GM12891 (cell line): ENCODE results near the gene DHX36.

ENCODE experiments used
- DNase-seq: peaks from one replicate; pipeline ENCODE4 v3.0.0; 2011; ENCODE audit warnings: low spot score; ENCODE audit not compliant: insufficient read length
- FAIRE-seq: peaks from 2 replicates; lab custom pipeline; 2011; peaks lifted over from hg19 to GRCh38; lab: Jason Lieb, UNC
- PAX5 ChIP-seq: IDR thresholded peaks from 2 replicates; pipeline ENCODE4 v1.6.1; 2011; ENCODE audit warnings: low read length, moderate library complexity, mild to moderate bottlenecking; ENCODE audit not compliant: insufficient read depth, severe bottlenecking
- POLR2A ChIP-seq: IDR thresholded peaks from 2 replicates; pipeline ENCODE4 v1.6.1; 2011; ENCODE audit warnings: low read depth, low read length, control low read depth
- POLR2AphosphoS5 ChIP-seq: IDR thresholded peaks from 2 replicates; pipeline ENCODE4 v1.6.1; 2011; ENCODE audit warnings: low read depth, low read length, control low read depth
- POU2F2 ChIP-seq: IDR thresholded peaks from 2 replicates; pipeline ENCODE4 v1.6.1; 2011; ENCODE audit warnings: low read depth, mild to moderate bottlenecking, control low read depth, low read length, moderate library complexity
- SPI1 ChIP-seq: IDR thresholded peaks from 2 replicates; pipeline ENCODE4 v1.6.1; 2011; ENCODE audit warnings: low read depth, low read length, control low read depth
- TAF1 ChIP-seq: IDR thresholded peaks from 2 replicates; pipeline ENCODE4 v1.6.1; 2011; ENCODE audit warnings: low read depth, low read length, control low read depth

The DHX36 gene

GRCh38 chr3:154338008-154338407 lies 13.7 kb upstream of the DHX36 start:
- DNase-seq (no peak), FAIRE-seq (no peak)
- TF ChIP-seq SPI1 (no peak), POU2F2 (no peak), POLR2AphosphoS5 (no peak)

GRCh38 chr3:154334973-154335420 lies 10.7 kb upstream of the DHX36 start:
- TF ChIP-seq POLR2AphosphoS5: no peak
- no peak for TF ChIP-seq POLR2A
- no peak for TF ChIP-seq SPI1
- no peak for TF ChIP-seq POU2F2
- TF ChIP-seq TAF1: no peak
- TF ChIP-seq PAX5: no peak
- FAIRE-seq: no peak
- no peak for DNase-seq

- DNase-seq (no peak), FAIRE-seq (no peak)
- TF ChIP-seq POU2F2 (no peak), PAX5 (no peak), POLR2AphosphoS5 (no peak), TAF1 (no peak), POLR2A (no peak), SPI1 (no peak)
Observed at GRCh38 chr3:154327871-154328270, 3.6 kb upstream of the DHX36 start.

- TF ChIP-seq POLR2A: no peak
- TF ChIP-seq POLR2AphosphoS5: no peak
- TF ChIP-seq SPI1: no peak
- no peak for TF ChIP-seq POU2F2
- TF ChIP-seq PAX5: no peak
- no peak for TF ChIP-seq TAF1
- FAIRE-seq (no peak), DNase-seq (no peak)
Observed at GRCh38 chr3:154324919-154325318, 632 bp upstream of the DHX36 start.

- FAIRE-seq (no peak), DNase-seq (no peak)
- TF ChIP-seq PAX5: no peak
- TF ChIP-seq POLR2AphosphoS5: no peak
- no peak for TF ChIP-seq POLR2A
- TF ChIP-seq POU2F2: no peak
- TF ChIP-seq TAF1: no peak
- TF ChIP-seq SPI1: no peak
Observed at GRCh38 chr3:154316974-154317767, 7.1 kb downstream of the DHX36 start.

GRCh38 chr3:154314152-154314551 lies 10.1 kb downstream of the DHX36 start:
- no peak for DNase-seq
- no peak for TF ChIP-seq PAX5
- no peak for TF ChIP-seq POU2F2
- no peak for TF ChIP-seq TAF1
- no peak for TF ChIP-seq POLR2AphosphoS5
- TF ChIP-seq SPI1: no peak
- no peak for TF ChIP-seq POLR2A
- FAIRE-seq: no peak

GRCh38 chr3:154310840-154311239 lies 13.4 kb downstream of the DHX36 start:
- TF ChIP-seq POLR2A: no peak
- TF ChIP-seq SPI1: no peak
- TF ChIP-seq POU2F2: no peak
- no peak for TF ChIP-seq PAX5
- DNase-seq (no peak), FAIRE-seq (no peak)

- FAIRE-seq (no peak), DNase-seq (no peak)
- TF ChIP-seq TAF1 (no peak), POLR2AphosphoS5 (no peak), POLR2A (no peak), SPI1 (no peak), PAX5 (no peak), POU2F2 (no peak)
Observed at GRCh38 chr3:154307363-154307762, 16.9 kb downstream of the DHX36 start.

GRCh38 chr3:154304936-154305335 lies 19.4 kb downstream of the DHX36 start:
- FAIRE-seq: no peak
- no peak for TF ChIP-seq TAF1
- TF ChIP-seq PAX5: no peak
- no peak for TF ChIP-seq POLR2AphosphoS5
- TF ChIP-seq POLR2A: no peak
- no peak for DNase-seq

- FAIRE-seq: no peak
- no peak for DNase-seq
- TF ChIP-seq POLR2AphosphoS5 (no peak), TAF1 (no peak), POU2F2 (no peak), PAX5 (no peak), POLR2A (no peak), SPI1 (no peak)
Observed at GRCh38 chr3:154304116-154304786, 20.0 kb downstream of the DHX36 start.
